ENCODE results near the gene PRR23B.

The PRR23B gene

GRCh38 chr3:138972941-138973340 is 47.8 kb downstream of the PRR23B start:
- no peak for DNase-seq

GRCh38 chr3:138971766-138972320 is 48.9 kb downstream of the PRR23B start:
- no peak for DNase-seq

Measured in activated T-cell treated with anti-CD3 and anti-CD28 coated beads, Interleukin-2, amount 50 U/mL, for 48 hours (primary cell).